Measurements from ENCODE around the gene DCBLD2.

DNA sequence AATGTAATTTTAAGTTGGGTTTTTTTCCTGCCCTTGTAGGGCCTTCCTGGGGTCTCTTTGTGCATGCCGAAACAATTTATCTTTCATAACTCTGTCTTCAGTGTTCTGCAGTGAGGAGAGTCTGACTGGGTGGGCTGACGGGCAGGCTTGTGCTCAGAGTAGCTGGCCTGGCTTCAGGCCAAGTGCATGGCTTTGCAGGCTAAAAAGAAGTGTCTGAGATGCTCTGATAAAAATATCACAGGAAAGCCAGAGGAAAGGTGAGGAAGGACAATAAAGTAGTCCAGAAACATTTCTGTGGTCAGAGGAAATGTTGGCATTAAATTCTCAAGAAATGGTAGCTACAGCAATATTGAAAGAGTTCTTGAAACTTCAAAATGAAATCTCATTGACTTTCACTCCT lies 112.8 kb downstream of the DCBLD2 start:
- TF ChIP-seq, protein P1, sequence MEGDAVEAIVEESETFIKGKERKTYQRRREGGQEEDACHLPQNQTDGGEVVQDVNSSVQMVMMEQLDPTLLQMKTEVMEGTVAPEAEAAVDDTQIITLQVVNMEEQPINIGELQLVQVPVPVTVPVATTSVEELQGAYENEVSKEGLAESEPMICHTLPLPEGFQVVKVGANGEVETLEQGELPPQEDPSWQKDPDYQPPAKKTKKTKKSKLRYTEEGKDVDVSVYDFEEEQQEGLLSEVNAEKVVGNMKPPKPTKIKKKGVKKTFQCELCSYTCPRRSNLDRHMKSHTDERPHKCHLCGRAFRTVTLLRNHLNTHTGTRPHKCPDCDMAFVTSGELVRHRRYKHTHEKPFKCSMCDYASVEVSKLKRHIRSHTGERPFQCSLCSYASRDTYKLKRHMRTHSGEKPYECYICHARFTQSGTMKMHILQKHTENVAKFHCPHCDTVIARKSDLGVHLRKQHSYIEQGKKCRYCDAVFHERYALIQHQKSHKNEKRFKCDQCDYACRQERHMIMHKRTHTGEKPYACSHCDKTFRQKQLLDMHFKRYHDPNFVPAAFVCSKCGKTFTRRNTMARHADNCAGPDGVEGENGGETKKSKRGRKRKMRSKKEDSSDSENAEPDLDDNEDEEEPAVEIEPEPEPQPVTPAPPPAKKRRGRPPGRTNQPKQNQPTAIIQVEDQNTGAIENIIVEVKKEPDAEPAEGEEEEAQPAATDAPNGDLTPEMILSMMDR (IDR thresholded peaks at IDR 0.05): no peak
- no peak for TF ChIP-seq POLR2A (IDR thresholded peaks at IDR 0.05)
